NCI-H2227 (cell line): ENCODE measurements around the gene OR2F1.

Source experiments
- DNase-seq: peaks from one replicate; lab custom pipeline; 2025; ENCODE audit not compliant: unreplicated experiment; lab: John Stamatoyannopoulos, UW

The OR2F1 gene

DNA sequence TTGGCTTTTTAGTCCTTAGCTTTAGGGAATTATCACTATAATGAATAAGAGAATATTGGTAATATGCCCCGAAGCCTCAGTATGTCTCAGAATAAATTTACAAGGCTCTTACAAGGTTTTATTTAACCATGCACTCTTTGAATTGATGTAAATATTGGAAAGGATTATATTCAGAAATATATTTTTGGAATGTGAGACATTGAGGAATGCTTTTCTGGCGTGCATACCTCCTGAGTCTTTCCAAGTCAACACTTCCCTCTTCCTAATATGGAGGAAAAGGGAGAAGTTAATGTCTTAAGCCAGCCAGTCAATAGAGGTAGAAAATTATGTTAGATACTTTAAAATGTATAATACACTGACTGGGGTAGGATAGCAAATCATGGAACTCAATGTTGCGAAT is 1.2 kb upstream of the OR2F1 start:
- DNase-seq = no peak

DNA sequence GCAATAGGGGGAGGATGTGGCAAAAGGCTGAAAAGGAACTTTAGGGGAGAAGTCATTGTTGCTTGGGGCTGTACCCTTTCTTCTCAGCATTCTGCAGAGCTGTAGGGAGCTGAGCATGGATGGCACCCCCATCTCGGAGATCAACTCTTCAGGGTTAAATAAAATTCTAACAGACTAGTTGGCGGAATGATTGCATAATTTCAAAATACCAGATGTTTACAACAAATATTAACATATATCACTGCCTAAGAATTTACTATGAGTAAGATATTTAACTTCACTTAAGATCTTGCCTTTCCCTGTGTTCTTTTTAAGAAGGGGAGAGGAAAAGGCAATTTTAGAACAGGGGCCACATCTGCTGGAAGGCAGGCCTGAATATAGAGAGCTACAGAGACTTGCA is 509 bp upstream of the OR2F1 start:
- DNase-seq = no peak

DNA sequence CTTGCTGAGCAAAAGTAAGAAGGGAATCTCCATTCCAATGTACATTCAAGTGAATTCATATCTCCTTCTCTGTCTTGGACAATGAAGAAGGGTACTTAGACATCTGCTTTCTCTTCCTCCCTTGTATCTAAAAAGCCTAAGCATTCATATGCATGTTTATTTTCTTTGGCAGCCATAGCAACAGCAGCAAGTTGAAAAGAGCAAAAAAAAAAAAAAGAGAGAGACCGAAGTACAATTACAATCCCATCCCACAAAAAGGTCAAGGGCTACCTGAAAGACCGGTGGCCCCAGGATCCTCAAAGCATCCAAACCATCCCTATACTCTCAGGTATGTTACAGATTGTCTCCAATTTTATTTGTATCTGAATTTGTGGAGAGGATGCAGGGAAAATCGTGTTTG is 4.1 kb downstream of the OR2F1 start:
- no peak for DNase-seq

DNA sequence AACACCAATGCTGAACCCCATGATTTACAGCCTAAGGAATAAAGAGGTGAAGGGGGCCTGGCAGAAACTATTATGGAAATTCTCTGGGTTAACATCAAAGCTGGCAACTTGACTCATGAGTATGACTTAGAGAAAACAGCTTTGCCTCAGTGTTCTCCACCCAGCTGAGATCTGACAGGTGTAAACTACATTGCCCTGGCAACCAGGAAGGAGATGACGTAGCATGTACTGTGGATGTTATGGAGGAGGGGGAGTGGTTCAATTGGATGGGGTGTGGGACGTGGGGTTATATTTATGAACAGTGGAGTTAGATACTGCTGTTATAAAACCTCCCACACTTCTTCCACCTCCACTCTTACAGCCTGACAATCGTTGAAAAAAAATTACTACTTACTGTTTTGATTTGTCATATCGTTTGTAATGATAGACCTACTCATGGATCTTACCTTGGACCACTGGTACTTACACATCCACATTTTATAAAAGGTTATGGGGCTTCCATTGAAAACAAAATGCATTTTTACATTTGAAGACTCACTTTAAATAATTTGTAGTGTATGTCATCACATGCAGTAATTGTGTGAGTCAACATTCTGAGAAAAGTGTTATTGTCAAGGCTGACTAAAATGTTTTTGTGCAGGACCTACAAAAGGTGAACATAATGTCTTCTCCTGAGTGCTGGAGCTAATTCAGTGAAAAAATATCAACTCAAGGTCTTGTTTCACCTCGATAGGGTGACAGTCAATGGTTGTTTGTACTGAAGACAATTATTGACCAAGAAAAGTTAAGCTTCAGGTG is 6.4 kb downstream of the OR2F1 start:
- no peak for DNase-seq

DNA sequence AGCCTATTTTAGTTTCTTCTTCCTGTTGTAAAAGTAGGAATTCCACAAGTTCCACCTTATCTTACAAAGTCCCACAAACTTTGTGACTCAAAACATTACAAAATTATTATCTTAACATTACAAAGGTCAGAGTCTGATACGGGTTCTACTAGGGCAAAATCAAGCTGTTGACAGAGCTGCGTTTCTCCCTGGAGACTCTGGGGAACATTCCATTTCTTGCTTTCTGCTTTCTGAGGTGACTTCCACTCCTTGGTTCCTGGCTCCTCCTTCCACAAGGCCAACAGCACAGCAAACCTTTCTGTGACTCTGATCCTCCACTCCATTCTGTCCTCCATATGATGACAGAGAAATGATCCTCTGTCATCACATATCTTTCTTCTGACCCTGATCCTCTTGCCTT is 10.6 kb downstream of the OR2F1 start:
- DNase-seq = no peak

DNA sequence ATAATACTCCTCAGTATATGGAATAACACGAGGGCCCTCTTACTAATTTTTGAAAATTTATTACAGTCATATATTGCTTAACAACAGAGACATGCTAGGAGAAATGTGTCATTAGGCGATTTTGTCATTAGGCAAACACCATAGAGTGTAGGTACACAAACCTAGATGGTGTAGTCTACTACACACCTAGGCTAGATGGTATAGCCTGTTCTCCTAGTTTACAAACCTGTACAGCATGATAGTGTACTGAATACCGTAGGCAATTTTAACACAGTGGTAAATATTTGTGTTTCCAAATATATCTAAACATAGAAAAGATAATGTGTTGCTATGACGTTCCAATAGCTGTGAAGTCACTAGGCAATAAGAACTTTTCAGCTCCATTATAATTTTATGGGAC is 12.8 kb downstream of the OR2F1 start:
- no peak for DNase-seq

DNA sequence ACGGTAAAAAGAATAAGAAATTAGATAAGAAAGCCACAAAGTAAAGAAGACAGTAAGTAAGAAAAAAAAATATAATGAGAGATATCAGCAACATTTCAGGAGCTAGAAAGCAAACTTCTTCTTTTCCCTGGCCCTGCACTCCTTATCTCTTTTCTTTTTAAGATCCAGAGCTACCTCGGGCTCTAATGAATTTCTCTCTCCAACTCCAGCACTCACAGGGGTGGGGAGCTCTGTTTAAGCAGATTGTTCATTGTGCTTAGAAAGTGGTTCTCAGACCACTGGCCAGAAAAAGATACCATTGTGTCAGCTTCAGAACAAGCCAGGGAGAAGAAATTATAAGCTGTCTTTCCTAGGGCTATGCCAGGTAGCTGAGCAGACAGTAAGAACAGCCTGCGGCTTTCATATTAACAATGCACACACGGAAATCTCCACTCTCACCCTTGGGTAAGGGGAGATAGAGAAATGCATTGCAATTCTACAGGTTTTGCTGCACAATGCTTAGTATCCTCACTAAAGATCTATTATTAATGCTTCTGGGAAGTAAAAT is 19.3 kb downstream of the OR2F1 start:
- no peak for DNase-seq

DNA sequence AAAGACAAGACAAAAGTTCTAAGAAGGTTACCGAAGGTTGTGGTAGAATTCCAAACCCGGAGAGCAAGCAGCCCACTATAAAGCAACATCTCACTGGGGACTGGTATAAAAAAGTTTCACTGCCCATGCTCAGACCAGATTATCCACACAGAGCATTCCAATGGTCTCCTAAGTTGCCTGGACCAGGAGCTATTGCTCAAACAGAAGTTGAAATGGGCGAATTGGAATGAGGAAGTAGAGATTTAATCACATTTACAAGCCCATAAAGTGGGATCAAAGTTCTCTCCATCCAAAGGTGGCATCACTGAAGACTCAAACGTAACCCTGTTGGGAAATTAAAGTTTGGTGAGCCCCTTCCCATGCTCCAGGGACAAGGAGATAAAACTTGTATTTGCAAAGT is 19.8 kb downstream of the OR2F1 start:
- DNase-seq = no peak

DNA sequence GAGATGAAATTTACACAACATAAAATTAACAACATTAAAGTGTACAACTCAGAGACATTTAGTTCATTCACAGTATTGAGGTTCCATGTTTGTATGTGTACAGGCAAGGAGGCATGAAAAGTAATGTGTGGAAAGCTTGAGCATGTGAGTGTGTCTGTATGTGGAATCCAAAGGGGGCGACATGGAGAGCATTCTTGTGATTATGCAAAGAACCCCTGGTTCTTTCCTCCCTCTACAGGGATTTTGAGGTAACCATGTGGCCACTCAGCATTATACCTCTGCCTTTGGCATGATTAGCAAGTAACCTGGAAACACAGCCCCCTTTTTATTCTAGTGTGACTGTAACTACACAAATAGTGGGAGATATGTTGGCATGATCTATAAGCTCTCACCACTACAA is 21.0 kb downstream of the OR2F1 start:
- DNase-seq = no peak

DNA sequence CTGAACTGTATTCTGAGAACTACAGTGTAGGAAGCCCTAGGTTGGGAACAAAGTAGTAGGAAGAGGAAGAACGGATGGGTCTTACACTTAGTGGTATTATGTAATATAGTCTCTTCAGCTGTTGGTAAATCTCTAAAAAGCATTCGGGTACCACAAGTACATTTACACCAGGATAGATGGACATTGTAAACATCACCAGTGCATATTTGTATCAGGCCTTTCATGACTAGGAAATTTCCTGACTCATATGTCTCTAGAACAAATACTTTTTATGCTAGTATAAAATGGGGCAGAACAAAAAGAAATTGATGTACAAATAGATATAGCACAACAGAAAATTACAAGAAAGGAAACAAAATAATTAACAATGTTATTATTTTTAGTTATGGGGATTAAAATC is 23.9 kb downstream of the OR2F1 start:
- DNase-seq = no peak

DNA sequence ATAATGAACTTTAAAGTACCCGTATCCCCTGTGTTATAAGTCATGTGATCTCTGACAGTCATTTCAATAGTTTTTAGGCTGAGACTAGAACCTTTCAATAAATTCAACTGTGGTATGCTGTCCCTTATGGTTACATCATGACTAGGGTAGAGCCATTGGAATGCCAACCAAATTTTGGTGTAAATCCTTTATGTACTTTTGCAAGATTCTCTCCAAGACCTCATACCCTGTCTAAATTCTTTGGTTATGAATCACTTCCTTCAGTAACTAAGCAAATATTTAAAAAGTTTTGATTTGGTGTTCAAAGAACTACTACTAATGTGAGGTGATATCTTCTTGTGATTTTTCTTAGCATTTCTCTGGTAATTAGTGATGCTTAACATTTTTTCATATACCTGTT is 24.7 kb downstream of the OR2F1 start:
- no peak for DNase-seq

DNA sequence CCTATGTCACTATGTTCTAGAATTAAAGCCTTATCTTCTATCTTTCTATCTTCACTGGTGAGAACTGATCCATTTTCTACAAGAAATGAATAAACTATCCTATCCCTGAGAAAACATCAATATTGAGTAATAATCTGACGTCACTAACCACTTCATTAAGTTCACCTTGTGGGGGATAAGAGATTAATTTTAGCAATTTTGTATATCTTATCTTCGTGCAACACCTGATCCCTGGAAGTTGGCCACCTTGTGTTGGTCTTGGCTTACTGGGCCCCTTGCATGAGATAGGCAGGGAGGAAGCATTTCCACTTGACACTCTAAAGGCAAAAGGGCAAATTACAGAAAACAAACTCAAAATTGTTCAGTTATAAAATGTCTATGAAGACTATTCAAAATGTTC is 25.4 kb downstream of the OR2F1 start:
- no peak for DNase-seq

DNA sequence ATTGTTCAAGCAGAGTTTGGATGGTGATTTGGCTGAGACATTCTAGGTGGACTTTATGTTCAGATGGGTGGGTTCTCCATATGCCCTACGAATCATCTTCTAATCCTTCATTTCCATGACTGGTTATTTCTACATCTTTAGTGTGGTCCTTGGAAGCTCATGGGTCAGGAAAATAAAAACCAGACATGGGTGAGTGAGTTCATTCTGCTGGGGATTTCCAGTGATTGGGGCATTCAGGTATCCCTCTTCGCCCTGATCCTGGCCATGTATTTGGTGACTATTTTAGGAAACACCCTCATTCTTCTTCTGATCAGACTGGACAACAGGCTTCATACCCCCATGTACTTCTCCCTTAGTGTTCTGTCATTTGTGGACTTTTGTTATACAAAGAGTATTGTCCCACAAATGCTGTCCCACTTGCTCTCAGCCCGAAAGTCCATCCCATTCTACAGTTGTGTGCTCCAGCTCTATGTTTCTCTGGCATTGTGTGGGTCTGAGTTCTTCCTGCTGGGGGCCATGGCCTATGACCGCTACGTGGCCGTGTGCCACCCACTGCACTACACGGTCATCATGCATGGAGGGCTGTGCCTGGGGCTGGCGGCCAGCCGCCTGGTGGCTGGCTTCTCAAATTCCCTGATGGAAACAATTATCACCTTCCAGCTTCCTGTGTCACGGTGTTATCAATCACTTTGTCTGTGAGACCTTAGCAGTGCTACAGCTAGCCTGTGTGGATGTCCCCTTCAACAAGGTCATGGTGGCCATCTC is 26.3 kb downstream of the OR2F1 start:
- no peak for DNase-seq

DNA sequence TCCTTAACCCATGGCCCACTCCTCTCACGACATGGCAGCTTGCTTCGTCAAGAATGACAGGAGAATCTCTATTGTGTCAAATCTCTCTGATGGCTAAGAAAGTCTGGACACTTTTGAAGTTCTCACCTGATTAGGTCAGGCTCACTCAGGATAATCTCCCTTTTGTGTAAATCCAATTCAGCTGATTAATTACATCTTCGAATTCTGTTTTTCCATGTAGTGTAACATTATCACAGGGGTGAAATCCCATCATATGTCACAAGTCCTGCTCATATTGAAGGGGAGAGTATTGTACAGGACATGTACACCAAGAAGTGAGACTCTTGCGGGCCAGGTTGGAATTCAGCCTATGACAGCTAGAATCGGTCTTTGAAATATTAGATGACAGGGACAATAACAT is 29.3 kb downstream of the OR2F1 start:
- DNase-seq = no peak

DNA sequence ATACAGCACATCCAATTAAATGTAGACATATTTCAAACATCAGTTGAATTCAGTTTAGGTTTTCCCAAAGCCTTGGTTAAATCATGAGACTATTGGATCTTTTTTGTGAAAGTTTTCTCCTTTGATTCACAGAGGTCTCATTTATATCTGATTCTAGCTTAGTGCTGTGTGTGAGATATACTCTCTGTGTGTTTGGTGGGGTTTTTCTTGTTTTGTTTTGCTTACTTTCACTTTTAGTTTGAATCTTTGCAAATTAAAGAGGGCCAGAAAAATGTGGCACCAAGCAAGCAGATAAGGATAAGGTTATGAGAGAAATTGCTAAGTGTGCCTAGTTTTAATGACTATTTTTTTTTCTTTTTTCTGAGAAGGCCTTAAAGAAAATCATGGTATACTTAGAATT is 32.9 kb downstream of the OR2F1 start:
- DNase-seq = no peak

DNA sequence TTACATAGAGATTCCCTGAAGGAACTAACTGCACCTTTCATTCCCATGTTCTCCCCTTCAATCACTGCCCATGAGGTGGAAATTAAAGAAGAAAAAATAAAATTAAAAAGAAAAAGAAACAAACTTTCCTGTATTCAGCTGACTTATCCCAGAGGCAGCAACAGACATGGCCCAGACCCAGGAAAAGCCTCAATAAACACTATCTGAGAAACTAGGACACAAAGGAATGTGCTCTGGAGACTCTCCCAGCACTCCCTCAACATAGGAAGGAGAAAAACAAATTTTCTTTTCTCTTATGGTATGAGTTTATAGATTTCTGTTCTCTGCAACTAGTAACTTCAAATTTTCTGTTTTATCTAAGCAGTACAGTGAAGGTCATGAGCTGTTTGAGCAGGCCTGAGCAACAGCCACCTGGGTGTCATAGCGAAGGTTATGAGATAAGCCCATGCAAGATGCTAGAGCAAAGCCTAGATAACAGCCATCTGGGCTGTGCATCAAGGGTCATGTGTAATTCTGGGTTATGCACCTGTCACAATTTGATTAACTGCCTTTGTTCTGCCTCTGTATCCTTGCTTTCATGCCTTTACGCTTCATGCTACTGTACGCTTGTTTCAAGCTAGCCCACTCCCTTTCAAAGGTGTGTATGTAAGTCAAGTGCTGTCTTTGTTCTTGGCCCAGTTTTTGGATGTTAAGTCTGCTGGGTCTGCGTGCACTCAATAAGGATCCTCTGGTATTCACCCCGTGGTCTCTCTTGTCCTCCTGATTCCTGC is 34.5 kb downstream of the OR2F1 start:
- no peak for DNase-seq

DNA sequence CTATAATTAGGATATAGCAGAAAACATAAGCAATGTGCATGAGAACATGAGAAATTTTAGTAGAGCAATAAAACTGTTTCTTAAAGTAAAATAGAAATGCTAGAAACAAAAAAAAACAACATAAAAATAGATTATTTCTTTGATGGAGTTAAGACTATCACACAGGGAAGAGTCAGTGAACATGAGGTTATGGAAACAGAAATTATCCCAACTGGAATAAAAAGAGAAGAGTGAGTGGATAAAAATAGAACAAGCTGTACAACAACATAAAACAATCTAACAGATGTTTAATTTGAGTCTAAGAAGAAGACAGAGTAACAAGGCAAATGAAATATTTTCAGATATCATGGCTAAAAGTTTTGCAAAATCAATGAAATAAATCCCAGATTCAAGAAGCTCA is 38.0 kb downstream of the OR2F1 start:
- no peak for DNase-seq

DNA sequence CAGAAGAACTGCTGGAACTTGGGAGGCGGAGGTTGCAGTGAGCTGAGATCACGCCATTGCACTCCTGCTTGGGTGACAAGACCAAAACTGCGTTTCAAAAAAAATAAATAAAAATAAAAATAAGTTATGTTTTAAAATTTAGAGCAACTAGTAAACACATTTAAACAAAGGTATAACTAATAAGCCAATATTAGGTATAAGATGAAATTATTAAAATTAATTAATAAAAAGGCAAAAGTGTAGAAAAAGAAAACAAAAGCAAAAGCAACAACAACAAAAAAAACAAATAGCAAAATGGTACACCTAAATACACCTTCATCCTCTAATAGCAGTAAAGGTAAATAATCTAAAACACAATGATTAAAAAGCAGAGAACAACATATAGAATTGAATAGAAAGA is 39.3 kb downstream of the OR2F1 start:
- DNase-seq = no peak

DNA sequence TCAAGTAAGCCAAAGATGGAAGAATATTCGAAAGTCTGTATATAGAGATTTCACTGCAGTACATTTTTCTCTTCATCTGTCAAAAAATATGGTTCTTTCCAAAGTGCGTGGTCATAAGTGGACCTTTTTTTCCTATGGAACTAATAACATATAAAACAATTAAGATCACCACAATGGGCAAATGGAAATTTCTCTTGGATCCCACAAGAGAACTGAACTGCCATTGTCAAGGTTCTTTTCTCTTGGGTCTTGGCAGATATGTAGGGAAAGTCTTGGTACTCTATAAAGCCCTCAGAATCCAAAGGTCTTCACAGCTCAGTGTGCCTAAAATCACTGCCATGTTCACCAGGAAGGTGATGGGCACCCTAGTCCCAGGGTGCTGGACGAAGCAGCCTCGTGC is 45.4 kb downstream of the OR2F1 start, which contains the start of gene OR6B1:
OR6B1 (plus strand) TSS at position 301 of the 400 bp plus-strand sequence. CDS start 3,677 bp downstream, outside the sequence.
- no peak for DNase-seq

DNA sequence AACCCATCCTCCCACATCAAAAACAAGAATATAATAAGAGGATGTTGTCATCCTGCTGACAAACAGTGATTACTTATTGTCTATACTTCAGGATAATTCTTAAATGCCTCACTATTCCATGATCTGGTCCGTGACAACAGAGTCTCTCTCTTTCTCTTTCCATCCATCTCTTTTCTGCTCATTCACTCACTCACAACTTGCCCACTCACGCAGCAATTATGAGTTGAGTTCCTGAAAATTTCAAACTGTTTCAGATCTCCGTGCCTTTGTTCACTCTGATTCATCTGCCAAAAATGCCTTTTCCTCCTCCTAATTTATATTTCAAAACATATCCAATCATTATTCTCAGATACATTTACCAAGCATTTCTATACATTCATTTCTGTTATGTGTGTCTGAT is 46.9 kb downstream of the OR2F1 start:
- no peak for DNase-seq

DNA sequence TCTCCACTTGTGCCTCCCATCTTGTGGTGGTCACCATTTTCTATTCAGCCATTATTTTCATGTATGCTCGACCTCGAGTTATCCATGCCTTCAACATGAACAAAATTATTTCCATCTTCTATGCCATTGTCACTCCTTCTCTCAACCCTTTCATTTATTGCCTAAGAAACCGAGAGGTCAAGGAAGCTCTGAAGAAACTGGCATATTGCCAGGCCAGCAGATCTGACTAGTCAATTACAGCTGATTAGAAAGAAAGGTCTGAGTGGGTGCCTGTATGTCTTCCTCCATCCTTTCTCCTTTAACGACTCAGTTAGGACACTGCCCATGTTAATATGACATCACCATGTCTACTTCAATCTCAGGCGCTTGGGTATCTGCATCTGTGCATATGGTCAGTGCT is 50.1 kb downstream of the OR2F1 start:
- DNase-seq = no peak
